ENCODE results near the gene ZNF429.
"Not testable (repeated sequence)": the region's sequence is repeated elsewhere in the genome, so short reads cannot be mapped to it uniquely, and the experiment has no call there.

Gene ZNF429

DNA sequence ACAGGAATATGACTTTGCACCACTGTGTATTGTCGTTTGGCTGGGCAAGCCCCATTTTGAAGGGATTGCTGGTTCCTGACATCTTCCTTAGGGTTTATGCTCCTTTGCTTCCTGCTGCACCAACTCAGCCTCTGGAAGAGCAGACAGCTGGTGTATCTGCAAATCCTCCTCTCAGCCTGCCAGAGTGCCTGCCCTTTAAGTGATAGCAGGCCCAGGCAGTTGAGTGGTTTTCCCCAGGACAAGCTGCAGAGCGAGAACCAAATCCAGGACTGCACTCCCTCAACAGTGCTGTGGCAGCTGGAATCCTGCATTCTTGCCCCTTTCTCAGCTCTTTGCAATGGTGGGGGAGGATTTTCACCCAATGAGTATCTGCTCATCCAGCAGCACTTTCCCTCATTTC lies 85.5 kb downstream of the ZNF429 start:
- DNase-seq (ENCODE audit: low spot score), result no peak

- DNase-seq (ENCODE audit: low spot score), result no peak
Observed at GRCh38 chr19:21593008-21593481, 87.6 kb downstream of the ZNF429 start.

DNA sequence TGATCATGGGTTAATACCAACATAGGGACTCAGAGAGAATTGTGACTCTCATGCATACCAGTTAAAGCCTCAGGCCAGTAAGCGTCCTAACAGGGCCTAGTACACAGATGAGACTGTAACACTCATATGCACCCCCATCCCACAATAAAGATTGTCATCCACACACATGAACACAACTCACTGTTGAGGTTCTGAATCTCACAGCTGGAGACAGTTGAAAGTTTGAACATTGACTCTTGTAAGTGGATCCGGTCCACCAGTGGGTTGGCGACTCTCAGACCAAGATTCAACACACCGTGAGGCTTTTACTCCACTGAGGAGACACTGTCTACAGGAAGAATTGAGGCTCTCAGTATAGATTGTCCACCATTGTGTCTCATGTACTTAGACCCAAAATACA lies 88.1 kb downstream of the ZNF429 start:
- DNase-seq (ENCODE audit: low spot score), result no peak

DNA sequence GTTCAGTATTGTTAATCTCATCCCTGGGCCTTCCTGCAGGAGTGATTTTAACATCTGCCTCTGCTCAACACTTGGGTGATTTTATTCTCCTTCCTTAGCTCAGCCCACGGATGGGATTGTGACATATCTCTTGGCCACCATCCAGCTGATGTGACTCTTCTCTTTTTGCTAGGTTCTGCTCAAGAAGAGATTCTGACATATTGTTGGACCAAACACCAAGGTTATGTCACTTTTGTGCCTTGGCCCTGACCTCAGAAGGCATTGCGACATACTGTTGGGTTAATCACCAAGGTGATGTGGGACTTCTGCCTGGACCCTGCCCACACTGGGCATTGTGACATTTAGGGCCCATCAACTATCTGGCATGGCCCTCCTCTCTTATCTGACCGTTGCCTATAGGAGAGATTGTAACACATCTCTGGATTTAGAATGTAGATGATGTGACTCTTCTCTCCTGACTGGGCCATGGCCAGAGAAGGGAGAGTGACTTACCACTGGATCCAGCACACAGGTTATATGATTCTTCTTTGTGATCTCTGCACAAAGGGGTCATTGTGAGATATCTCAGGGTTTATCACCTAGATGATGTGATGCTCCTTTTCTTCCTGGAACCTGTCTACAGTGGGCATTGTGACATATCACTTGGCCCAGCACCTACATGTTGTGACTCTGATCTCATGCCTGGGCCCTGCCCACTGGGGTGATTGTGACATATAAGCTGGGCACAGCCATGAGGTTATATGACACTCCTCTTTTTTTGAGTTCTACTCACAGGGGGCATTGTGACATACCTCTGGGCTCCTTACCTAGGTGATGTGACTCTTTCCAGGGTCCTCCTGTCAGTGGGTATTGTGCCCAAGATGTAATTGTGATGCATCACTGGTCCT lies 88.8 kb downstream of the ZNF429 start:
- no peak for DNase-seq (ENCODE audit: low spot score)

- DNase-seq (ENCODE audit: low spot score), result no peak
Observed at GRCh38 chr19:21595185-21595584, 89.8 kb downstream of the ZNF429 start.

- no peak for DNase-seq (ENCODE audit: low spot score)
Observed at GRCh38 chr19:21602082-21602658, 96.8 kb downstream of the ZNF429 start.

GRCh38 chr19:21602659-21603430 lies 97.4 kb downstream of the ZNF429 start:
- not testable (repeated sequence) for DNase-seq (ENCODE audit: low spot score)

DNA sequence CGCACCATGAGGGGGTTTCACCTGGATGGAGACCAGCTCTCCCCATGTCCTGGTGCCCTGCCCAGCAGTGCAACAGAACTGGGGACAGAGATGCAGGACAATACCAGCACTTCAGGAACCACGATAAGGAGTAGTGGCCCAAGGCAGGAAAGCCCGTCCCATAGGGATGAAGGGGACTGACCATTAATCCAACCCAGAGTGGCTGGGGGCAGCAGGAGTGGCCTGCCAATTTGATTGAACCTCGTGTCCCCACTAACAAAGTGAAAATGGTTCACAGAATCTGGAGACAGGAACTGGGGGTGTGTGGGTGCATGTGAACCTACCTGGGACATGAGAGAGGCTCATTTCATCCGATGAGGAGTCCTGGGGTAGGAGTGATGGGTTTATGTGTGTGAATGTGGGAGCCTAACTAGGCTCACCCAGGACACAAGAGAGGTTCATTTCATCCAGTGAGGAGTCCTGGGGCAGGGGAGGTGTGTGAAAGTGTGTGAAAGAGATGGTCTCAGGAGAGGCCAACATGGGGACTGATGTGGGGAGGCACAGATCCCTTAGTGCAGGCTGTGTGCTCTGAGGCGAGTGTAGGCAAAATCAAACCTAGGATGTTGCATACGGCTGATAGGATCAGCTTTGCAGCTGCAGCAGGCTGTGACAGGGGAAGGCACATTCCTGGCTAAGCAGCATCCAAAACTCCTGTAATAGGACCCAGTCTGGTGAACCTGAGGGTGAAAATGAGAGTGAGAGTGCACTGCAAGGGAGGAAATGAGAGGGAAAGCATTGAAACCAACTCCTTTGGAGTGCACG lies 98.2 kb downstream of the ZNF429 start:
- no peak for DNase-seq (ENCODE audit: low spot score)

- DNase-seq (ENCODE audit: low spot score), result no peak
Observed at GRCh38 chr19:21604351-21604926, 99.0 kb downstream of the ZNF429 start.
